Transverse colon (tissue), 4 donors: ENCODE measurements around the gene MIOX.
A peak's percentile ranks its signal among the peaks of the same experiment; 100 is the strongest.

Experiments used
- EP300 ChIP-seq: sonication (generic); formaldehyde crosslinking; IDR thresholded peaks from one replicate; pipeline ENCODE4 v1.6.1; 2017; ENCODE audit warnings: antibody characterized with exemption, low read depth
- POLR2A ChIP-seq: fragments of 450-650 bp; IDR thresholded peaks from one replicate; pipeline ENCODE4 v1.6.1; 2016; ENCODE audit warnings: antibody characterized with exemption, mild to moderate bottlenecking, moderate library complexity
- POLR2AphosphoS5 ChIP-seq, 3 donors: sonication (generic); formaldehyde crosslinking; IDR thresholded peaks; one replicate each; pipeline ENCODE4 v1.6.1; 2016; ENCODE audit warnings: antibody characterized with exemption in 3 of 3
- TF ChIP-seq, protein P1 (sequence below), 5 experiments: fragments of 200-600 bp in 3 of 5; fragments of 450-650 bp in 2 of 5; sonication (generic) in 3 of 5; IDR thresholded peaks; 1 replicate in 2 of 5; 2 replicates in 3 of 5; pipeline ENCODE4 v1.5.1; 2016 to 2017; ENCODE audit warnings: antibody characterized with exemption in 5 of 5, inconsistent platforms in 3 of 5, mild to moderate bottlenecking in 2 of 5, moderate library complexity in 1 of 5

GRCh38 chr22:50528682-50529415 is 42.2 kb downstream of the MIOX start:
- TF ChIP-seq, protein P1, sequence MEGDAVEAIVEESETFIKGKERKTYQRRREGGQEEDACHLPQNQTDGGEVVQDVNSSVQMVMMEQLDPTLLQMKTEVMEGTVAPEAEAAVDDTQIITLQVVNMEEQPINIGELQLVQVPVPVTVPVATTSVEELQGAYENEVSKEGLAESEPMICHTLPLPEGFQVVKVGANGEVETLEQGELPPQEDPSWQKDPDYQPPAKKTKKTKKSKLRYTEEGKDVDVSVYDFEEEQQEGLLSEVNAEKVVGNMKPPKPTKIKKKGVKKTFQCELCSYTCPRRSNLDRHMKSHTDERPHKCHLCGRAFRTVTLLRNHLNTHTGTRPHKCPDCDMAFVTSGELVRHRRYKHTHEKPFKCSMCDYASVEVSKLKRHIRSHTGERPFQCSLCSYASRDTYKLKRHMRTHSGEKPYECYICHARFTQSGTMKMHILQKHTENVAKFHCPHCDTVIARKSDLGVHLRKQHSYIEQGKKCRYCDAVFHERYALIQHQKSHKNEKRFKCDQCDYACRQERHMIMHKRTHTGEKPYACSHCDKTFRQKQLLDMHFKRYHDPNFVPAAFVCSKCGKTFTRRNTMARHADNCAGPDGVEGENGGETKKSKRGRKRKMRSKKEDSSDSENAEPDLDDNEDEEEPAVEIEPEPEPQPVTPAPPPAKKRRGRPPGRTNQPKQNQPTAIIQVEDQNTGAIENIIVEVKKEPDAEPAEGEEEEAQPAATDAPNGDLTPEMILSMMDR (IDR thresholded peaks at IDR 0.05) = no peak
- no peak for TF ChIP-seq EP300
- no peak for TF ChIP-seq POLR2A
- peak in 1 of 3 donors; percentile 7 for TF ChIP-seq POLR2AphosphoS5 (IDR thresholded peaks at IDR 0.05)
